ENCODE measurements around the gene ARSG.

The ARSG gene

DNA sequence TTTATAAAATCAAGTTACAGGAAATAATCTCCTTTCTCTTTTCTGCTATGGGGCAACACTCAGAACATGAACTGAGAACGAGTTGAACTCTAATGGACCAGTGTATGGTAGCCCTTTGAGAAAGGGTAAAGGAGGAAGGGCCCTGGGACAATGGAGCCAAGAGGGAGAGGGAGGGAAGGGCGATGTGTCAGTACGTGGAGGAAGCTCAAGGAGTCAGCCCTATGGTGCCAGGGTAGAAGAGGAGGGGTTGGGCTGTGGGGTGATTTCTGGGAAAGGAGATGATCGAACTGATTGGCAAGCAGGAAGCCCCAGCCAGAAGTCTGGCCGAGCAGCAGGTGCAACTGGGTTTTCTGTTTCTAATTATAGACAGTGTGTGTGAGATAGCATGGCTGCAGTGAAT lies 170.3 kb downstream of the ARSG start:
- no peak overlapping the region for H3K27ac ChIP-seq
- H3K4me3 ChIP-seq = no peak overlapping the region
- TF ChIP-seq CTCF (IDR thresholded peaks at IDR 0.05) = no peak
- DNase-seq (ENCODE audit: low spot score) = no peak

DNA sequence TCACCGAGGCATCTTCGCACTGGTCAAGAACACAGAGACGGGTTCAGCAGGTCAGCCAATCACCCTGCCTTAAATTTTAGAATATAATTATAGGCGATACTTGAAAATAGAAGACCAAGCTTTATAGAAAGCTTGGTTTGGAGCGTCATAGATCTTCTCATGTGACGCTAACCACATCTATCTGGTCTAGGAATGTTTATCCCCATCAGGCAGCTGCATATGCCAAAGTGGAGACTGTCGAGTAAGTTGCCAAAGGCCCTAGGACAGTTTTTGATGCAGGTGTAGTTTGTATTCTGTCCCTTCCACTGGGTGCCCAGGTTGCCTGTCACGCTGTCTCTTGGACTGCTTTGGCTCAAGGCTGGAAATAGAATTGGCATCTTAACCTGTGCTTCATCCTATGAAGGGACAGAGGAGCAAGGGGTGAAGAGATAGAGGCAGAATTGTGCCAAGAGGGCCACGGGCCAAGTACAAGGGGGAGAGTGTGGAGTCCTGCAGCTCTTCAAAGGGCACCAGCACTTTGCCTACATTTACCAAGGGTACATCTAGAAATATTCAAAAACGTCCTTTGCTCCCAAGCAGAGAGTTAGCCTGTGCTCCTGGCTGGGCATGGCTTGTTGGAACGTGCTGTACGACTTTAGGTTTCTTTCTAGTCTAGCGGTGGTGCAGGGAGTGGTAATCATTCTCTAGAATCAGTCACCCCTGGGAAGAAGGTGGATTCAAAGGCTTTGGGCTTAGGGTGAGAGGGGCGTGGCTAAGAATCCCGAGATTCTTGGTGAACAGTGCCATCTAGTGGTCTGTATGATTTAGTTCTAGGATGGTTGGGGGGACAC lies 171.3 kb downstream of the ARSG start:
- no peak for DNase-seq (ENCODE audit: low spot score)
- TF ChIP-seq CTCF (IDR thresholded peaks at IDR 0.05) = peak; percentile 49
- H3K4me3 ChIP-seq = no peak overlapping the region
- no peak overlapping the region for H3K27ac ChIP-seq

DNA sequence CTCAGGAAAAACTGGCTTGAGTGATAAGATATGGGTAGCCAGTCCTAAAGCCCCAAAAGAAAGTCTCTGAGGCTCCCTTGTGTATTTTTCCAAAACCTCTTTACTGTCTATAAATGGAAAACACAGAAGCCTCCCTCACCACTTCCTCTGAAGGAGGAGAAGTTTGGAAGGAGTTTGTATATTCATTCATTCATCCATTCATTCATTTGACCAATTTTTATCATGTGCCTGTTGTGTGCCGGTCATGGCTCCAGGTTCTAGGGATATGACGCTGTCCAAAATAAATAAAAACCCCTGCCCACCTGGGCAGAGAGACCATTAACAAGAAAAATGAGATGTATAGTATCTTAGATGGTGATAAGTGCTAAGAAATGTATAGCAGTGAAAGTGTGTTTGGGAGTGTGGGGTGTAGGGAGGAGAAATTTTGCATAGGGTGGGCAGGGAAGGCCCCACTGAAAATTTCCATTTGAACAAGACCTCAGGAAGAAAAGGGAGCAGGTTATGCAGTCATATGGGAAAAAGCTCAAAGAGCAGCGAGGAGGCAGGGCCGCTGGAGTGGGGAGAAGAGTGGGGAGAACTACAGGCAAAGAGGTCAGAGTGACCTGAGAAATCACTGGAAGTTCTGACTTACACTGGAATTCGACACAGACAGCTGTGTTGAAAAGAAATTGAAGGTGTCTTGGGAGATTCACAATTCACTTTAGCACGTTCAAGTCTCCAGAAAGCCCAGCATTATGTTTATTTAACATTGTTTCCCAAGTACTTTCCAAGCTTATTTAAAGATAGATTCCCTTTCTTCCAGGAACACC lies 172.1 kb downstream of the ARSG start:
- Histone ChIP-seq H3K27ac (no peak overlapping the region), H3K4me3 (no peak overlapping the region)
- DNase-seq (ENCODE audit: low spot score) = no peak
- no peak for TF ChIP-seq CTCF (IDR thresholded peaks at IDR 0.05)

DNA sequence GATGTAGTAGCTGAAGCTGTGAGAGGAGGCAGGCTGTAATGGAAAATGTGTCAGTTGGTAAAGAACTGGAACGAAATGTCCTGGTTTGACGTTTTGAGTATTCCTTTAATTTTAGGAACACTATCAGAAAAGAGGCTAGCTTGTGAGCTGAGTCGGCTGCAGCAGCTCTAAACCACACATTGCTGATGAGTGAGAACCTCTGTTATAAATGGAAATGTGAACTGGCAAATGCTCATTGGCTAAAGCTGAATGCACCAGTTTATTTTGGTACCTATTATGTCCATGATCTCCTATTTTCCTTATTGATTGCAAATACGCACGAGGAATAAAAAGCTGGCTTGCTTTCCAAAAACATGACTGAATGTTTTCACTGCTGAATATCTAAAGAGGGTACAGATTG lies 177.0 kb downstream of the ARSG start:
- no peak for DNase-seq (ENCODE audit: low spot score)
- TF ChIP-seq CTCF (IDR thresholded peaks at IDR 0.05) = no peak
- H3K4me3 ChIP-seq = no peak overlapping the region
- peak overlapping the region; percentile 71 to 77 for H3K27ac ChIP-seq

DNA sequence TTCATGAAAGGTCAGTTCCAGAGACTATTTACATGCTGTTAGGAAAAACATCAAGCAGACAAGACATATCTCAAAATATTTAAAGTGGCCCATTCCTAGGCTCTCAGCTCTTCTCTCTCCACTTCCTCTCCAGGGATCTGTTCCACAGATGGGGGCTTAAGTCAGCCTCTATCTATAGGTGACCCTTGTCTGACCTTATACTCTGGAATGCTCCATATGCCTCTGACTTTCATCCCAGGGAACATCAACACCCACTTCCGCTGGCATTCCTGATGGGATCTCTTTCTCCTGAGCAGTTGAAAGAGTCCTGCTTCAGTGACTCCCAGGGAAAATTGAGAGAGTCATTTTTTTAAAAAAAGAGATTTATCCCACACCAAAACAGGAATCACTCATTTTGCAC lies 177.5 kb downstream of the ARSG start:
- Histone ChIP-seq H3K27ac (peak overlapping the region; percentile 71 to 77), H3K4me3 (no peak overlapping the region)
- no peak for TF ChIP-seq CTCF (IDR thresholded peaks at IDR 0.05)
- DNase-seq (ENCODE audit: low spot score) = no peak
